GM18499 (cell line): Measurements from ENCODE around the gene XG.
"Not testable (repeated sequence)": the region's sequence is repeated elsewhere in the genome, so short reads cannot be mapped to it uniquely, and the experiment has no call there.

Experiments used
- ATAC-seq: cut with Tn5 transposase; IDR thresholded peaks from one replicate; pipeline ENCODE4 v1.9.1; 2021; ENCODE audit warnings: moderate number of reproducible peaks; ENCODE audit not compliant: insufficient read depth, unreplicated experiment

The XG gene

DNA sequence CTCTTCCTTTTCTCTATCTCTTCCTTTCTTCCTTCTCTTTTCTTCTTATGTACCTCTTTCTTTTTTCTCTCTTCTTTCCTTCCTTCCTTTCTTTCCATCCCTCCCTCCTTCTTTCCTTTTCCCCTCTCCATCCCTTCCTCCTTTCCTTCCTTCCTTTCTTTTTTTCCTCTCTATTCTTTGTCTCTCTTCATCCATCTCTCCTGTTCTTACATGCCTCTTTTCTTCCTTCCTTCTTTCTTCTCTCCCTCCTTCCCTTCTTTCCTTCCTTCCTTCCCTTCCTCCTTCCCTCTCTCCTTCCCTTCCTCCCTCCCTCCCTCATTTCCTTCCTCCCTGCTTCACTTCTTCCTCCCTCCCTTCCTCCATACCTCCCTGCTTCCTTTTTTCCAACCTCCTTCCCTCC is 19.2 kb upstream of the XG start:
- ATAC-seq, result no peak

- ATAC-seq, result no peak
Measured at GRCh38 chrX:2733286-2733685, 18.6 kb upstream of the XG start.

DNA sequence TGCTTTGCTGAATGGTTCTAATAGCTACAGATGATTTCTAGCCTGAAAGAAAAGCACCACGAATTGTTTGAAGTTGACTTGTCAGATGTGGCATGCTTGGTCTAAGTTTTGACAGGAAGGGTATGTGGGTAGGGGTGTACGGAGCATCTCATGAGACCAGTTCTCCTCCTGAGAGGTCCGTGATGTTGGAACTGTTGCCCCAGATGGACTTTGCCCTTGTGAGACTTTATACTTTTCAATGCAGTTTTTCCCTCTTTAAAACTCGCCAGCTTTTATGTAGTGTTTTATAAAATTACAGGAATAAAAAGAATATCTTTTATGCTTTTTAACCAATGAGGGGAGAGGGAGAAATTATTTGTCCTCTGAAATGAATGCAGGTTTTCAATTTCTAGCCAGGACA is 16.6 kb upstream of the XG start:
- ATAC-seq, result no peak

DNA sequence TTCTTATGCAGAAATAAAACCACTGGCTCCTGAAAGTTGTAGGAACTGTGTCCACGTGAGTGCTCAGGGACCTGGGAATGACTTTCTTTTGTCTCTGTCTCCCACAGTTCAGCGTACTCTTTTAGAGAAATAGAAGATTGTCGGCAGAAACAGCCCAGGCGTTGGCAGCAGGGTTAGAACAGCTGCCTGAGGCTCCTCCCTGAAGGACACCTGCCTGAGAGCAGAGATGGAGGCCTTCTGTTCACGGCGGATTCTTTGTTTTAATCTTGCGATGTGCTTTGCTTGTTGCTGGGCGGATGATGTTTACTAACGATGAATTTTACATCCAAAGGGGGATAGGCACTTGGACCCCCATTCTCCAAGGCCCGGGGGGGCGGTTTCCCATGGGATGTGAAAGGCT is 11.2 kb upstream of the XG start:
- ATAC-seq, result no peak

DNA sequence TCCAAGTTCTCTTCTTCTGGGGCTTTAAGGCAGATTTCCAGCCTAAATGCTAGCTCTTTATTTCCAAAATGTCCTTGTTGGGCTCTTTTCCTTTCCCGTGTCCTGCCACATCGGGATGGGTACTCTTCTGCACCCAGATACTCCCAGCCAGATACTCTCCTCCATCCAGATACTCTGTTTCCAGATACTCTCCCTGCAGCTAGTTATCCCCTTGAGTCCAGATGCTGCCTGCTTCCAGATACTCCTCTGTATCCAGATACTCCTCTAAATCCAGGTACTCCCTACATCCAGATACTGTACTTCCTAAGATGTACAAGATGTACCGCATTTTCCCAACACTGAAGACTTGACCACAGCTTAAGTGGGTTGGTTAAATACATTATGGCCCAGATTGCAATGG is 10.5 kb upstream of the XG start:
- ATAC-seq, result no peak

GRCh38 chrX:2746250-2746649 is 5.6 kb upstream of the XG start:
- ATAC-seq, result not testable (repeated sequence)

- ATAC-seq, result no peak
Measured at GRCh38 chrX:2748171-2748814, 3.5 kb upstream of the XG start.

- no peak for ATAC-seq
Measured at GRCh38 chrX:2748815-2749188, 3.0 kb upstream of the XG start.

- ATAC-seq, result no peak
Measured at GRCh38 chrX:2751291-2751690, 549 bp upstream of the XG start.

- ATAC-seq, result not testable (repeated sequence)
Measured at GRCh38 chrX:2752441-2752840, 601 bp downstream of the XG start.

GRCh38 chrX:2755163-2755715 is 3.4 kb downstream of the XG start:
- ATAC-seq, result not testable (repeated sequence)

- no peak for ATAC-seq
Measured at GRCh38 chrX:2756548-2756947, 4.7 kb downstream of the XG start.

- no peak for ATAC-seq
Measured at GRCh38 chrX:2761246-2761645, 9.4 kb downstream of the XG start.

DNA sequence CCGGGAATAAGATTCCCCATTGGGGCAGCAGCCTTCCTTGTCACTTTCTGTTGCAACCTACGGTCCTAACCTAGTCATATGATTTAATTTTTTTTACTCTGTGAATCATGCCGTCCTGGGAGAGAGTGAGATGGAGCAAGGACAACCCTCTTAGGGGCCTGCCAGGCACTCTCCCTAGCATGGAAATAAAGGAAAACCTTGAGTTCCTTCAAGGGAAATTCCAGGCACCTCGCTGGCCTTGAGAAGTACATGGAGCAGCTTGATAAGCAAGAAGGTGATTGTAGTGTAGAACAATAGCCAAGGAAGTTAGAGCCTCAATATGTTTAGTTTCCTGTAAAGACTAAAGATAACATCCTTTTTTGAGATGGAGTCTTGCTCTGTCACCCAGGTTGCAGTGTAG is 10.8 kb downstream of the XG start:
- not testable (repeated sequence) for ATAC-seq

DNA sequence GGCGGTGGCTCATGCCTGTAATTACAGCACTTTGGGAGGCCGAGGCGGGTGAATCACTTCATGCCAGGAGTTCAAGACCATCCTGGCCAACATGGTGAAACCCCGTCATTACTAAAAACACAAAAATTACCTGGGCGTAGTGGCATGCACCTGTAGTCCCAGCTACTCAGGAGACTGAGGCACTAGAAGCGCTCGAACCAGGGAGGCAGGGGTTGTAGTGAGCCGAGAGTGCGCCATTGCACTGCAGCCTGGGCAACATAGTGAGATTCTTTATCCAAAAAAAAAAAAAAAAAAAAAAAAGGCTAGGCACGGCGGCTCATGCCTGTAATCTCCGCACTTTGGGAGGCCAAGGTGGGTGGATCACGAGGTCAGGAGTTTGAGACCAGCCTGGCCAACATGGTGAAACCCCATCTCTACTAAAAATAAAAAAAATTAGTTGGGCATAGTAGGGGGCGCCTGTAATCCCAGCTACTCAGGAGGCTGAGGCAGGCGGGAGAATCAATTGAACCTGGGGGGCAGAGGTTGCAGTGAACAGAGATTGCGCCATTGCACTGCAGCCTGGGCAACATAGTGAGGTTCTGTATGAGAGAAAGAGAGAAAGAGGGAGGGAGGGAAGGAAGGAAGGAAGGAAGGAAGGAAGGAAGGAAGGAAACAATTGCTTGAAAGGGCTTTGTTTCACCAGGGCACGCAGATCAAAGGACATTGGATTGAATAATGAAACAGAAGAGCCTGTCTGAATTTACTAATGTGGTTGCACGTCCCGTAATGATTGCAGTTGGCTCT is 13.1 kb downstream of the XG start:
- ATAC-seq, result not testable (repeated sequence)

GRCh38 chrX:2765549-2765830 is 13.7 kb downstream of the XG start:
- ATAC-seq, result no peak

DNA sequence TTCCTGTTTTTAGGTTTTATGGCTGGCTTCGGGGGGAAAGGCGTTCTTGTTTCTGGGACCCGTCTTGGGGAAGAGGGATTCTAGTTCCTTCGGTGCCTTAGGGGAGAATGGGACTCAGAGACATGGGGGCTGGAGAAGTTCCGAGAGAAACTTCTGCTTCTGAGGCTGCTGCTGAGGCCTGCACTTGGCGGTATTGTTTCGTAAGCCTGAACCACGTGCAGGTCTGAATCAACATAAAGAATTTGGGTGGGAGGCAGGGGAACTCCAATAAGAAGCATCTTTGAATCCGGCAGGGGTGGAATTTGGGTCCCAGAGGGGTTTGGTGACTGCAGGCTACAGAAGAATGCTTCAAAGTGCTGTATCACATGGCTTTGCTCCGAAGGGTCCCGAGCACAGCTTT is 15.1 kb downstream of the XG start:
- ATAC-seq, result no peak

DNA sequence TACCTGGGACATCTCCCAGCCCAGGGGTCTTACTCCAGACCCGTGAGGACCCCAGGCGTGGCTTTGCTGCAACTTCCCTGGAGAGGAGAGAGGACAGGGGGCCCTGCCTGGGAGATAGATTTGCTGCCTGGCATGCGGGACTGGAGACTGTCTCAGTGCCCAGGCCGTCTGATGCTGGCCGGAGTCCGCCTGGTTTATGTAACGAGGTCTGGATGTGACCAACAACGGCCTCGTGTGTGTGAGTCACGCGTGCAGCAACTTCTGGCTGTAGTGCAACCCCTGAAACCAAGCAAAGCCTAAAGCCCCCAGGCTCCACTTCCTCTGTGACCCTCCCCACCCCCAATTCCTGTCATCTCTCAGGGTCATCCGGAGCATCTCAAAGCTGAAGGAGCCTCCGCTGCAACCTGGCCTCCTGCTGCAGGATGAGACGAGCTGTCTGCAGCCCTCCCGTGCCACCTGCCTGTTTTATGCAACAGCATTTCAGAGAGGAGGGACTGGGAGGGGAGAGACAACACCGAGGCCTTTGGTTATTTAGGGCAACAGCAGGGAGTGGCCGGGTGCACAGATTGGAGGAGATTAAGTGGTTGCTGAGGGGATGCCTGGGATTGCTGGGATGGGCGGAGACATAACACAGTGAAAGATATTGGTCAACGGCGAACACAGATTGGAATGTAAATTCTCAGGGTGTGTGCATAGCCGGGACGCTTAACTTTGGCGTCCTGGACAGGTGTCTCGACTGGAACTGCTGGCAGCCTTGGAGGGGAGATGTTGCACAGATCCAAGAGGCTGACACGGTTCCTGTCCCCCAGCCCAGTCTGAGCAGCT is 16.0 kb downstream of the XG start:
- ATAC-seq, result no peak

DNA sequence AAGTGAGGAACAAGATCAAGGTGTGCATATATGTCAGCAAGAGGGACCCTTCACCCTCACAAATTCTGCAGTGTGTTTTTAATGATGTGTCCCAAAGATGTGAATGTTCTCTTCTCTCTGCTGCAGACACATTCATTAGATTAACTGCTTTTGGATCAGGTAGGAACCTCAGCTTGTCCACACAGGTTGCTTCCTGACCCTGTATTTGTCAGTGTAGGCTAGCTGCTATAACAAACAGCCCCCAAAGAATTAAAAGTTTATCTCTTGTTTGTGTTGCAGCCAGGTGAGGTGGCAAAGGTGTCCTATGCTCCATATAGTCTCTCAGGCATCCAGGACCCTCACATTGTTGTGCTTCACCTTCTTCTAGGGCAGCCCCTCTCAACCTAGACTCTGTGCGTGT is 17.8 kb downstream of the XG start:
- ATAC-seq, result no peak

- not testable (repeated sequence) for ATAC-seq
Measured at GRCh38 chrX:2773166-2774055, 21.6 kb downstream of the XG start.
